SK-N-SH (cell line): ENCODE results near the gene JAM2. TPM values are rescaled to one million over a fixed set of nuclear protein-coding genes. Genes with fewer than 3 reads are reported as not detected.

Experiments used
- CTCF ChIA-PET: fragments of 300-600, 350-600 bp; formaldehyde crosslinking; extraction: SDS; loops from one replicate; lab custom pipeline; 2021; lab: Yijun Ruan, JAX
- POLR2A ChIA-PET: fragments of 350-600 bp; sonication (Branson Sonifier 250); formaldehyde crosslinking; extraction: SDS; loops from one replicate; lab custom pipeline; 2020; ENCODE audit warnings: antibody characterized with exemption, inconsistent platforms; lab: Yijun Ruan, JAX
- DNase-seq: peaks from one replicate; pipeline ENCODE4 v3.0.0; 2012
- H2AFZ ChIP-seq: fragments of 200-600 bp; sonication (generic); 2 replicates; pipeline ENCODE4 v1.8.1; 2016; ENCODE audit warnings: antibody characterized with exemption, mild to moderate bottlenecking, low read depth
- H3F3A ChIP-seq: fragments of 200-600 bp; sonication (generic); replicated peaks from 2 replicates; pipeline ENCODE3; 2016; ENCODE audit warnings: antibody characterized with exemption, mild to moderate bottlenecking; ENCODE audit not compliant: insufficient read depth
- H3K27ac ChIP-seq, 2 experiments: fragments of 200-500 bp in 1 of 2; fragments of 200-600 bp in 1 of 2; sonication (Bioruptor generic) in 1 of 2; sonication (generic), shearing (Covaris generic) in 1 of 2; 2 replicates each; pipeline versions ENCODE4 v1.5.1 to v1.6.1; 2014 to 2016; ENCODE audit warnings: low read depth in 2 of 2, inconsistent platforms in 1 of 2, low read length in 1 of 2, mild to moderate bottlenecking in 1 of 2, mixed read lengths in 1 of 2
- H3K27me3 ChIP-seq: fragments of 200-600 bp; sonication (generic), shearing (Covaris generic); 2 replicates; pipeline ENCODE4 v1.6.1; 2016; ENCODE audit warnings: mixed run types; ENCODE audit not compliant: insufficient read depth
- H3K36me3 ChIP-seq, 2 experiments: fragments of 200-500 bp in 1 of 2; fragments of 200-600 bp in 1 of 2; sonication (Bioruptor generic) in 1 of 2; sonication (generic) in 1 of 2; replicated peaks in 1 of 2; 2 replicates each; pipeline versions ENCODE3 to v1.5.1; 2014 to 2016; ENCODE audit warnings: low read length in 1 of 2, mild to moderate bottlenecking in 1 of 2; ENCODE audit not compliant: insufficient read depth in 2 of 2, control insufficient read depth in 1 of 2
- H3K4me1 ChIP-seq, 2 experiments: fragments of 200-500 bp in 1 of 2; fragments of 200-600 bp in 1 of 2; sonication (Bioruptor generic) in 1 of 2; sonication (generic), shearing (Covaris generic) in 1 of 2; 2 replicates each; pipeline versions ENCODE4 v1.5.1 to v1.6.1; 2014 to 2016; ENCODE audit warnings: low read depth in 1 of 2, low read length in 1 of 2, mixed run types in 1 of 2; ENCODE audit not compliant: insufficient read depth in 2 of 2, control insufficient read depth in 1 of 2
- H3K4me2 ChIP-seq: fragments of 200-600 bp; sonication (generic), shearing (Covaris generic); 2 replicates; pipeline ENCODE4 v1.6.1; 2017; ENCODE audit warnings: mixed run types
- H3K4me3 ChIP-seq, 2 experiments: fragments of 200-500 bp in 1 of 2; fragments of 200-600 bp in 1 of 2; sonication (Bioruptor generic) in 1 of 2; sonication (generic), shearing (Covaris generic) in 1 of 2; 2 replicates each; pipeline versions ENCODE4 v1.5.1 to v1.8.1; 2014 to 2016; ENCODE audit warnings: low read depth in 2 of 2, inconsistent platforms in 1 of 2, low read length in 1 of 2, mild to moderate bottlenecking in 1 of 2, mixed read lengths in 1 of 2, moderate library complexity in 1 of 2
- H3K79me2 ChIP-seq: fragments of 200-600 bp; sonication (generic); 2 replicates; pipeline ENCODE4 v1.8.1; 2017; ENCODE audit warnings: mild to moderate bottlenecking; ENCODE audit not compliant: insufficient read depth
- H3K9ac ChIP-seq: fragments of 200-600 bp; sonication (generic); 2 replicates; pipeline ENCODE4 v1.6.1; 2017; ENCODE audit warnings: mixed run types
- H3K9me2 ChIP-seq: fragments of 200-600 bp; sonication (generic); 2 replicates; pipeline ENCODE4 v1.6.1; 2017; ENCODE audit warnings: mixed run types
- H3K9me3 ChIP-seq: fragments of 200-600 bp; sonication (generic); 2 replicates; pipeline ENCODE4 v1.6.1; 2017; ENCODE audit warnings: mixed run types, mild to moderate bottlenecking, moderate library complexity
- H4K20me1 ChIP-seq: fragments of 200-600 bp; sonication (generic); 2 replicates; pipeline ENCODE4 v1.6.1; 2017; ENCODE audit warnings: mild to moderate bottlenecking, mixed run types; ENCODE audit not compliant: insufficient read depth
- CHD2 ChIP-seq: fragments of 150-350 bp; IDR thresholded peaks from 2 replicates; pipeline ENCODE4 v1.6.1; 2018; ENCODE audit warnings: low read length; ENCODE audit not compliant: partially characterized antibody
- EP300 ChIP-seq, 2 experiments: IDR thresholded peaks; 2 replicates each; pipeline versions ENCODE4 v1.4.0 to v1.6.1; 2012; ENCODE audit warnings: borderline replicate concordance in 1 of 2, low read depth in 1 of 2, low read length in 1 of 2
- FOXM1 ChIP-seq: IDR thresholded peaks from 2 replicates; pipeline ENCODE4 v1.4.0; 2012; ENCODE audit warnings: low read depth, mild to moderate bottlenecking
- JUND ChIP-seq: IDR thresholded peaks from 2 replicates; pipeline ENCODE4 v1.4.0; 2012
- MAX ChIP-seq: IDR thresholded peaks from 2 replicates; pipeline ENCODE4 v1.4.0; 2012; ENCODE audit warnings: low read depth
- MEF2A ChIP-seq: IDR thresholded peaks from 2 replicates; pipeline ENCODE4 v1.4.0; 2012; ENCODE audit warnings: low read depth, borderline replicate concordance
- NRF1 ChIP-seq: IDR thresholded peaks from 2 replicates; pipeline ENCODE4 v1.6.1; 2012; ENCODE audit warnings: low read depth, mild to moderate bottlenecking, low read length
- RAD21 ChIP-seq: IDR thresholded peaks from 2 replicates; pipeline ENCODE4 v1.6.1; 2012; ENCODE audit warnings: mild to moderate bottlenecking, low read length
- RCOR1 ChIP-seq: fragments of 150-350 bp; IDR thresholded peaks from 2 replicates; pipeline ENCODE4 v1.6.1; 2017; ENCODE audit warnings: antibody characterized with exemption, low read length
- REST ChIP-seq: IDR thresholded peaks from 2 replicates; pipeline ENCODE4 v1.6.1; 2012; ENCODE audit warnings: mild to moderate bottlenecking, low read depth, low read length, moderate library complexity
- RFX5 ChIP-seq: IDR thresholded peaks from 2 replicates; pipeline ENCODE4 v1.6.1; 2012; ENCODE audit warnings: mild to moderate bottlenecking, improper control_type of control experiment, low read length
- SMC3 ChIP-seq: IDR thresholded peaks from 2 replicates; pipeline ENCODE4 v1.6.1; 2012; ENCODE audit warnings: low read depth, low read length, improper control_type of control experiment
- TAF1 ChIP-seq: IDR thresholded peaks from 2 replicates; pipeline ENCODE4 v1.6.1; 2012; ENCODE audit warnings: low read depth, mild to moderate bottlenecking, low read length, moderate library complexity, borderline replicate concordance
- TCF12 ChIP-seq: IDR thresholded peaks from 2 replicates; pipeline ENCODE4 v1.4.0; 2012
- TEAD4 ChIP-seq: IDR thresholded peaks from 2 replicates; pipeline ENCODE4 v1.4.0; 2012; ENCODE audit warnings: mild to moderate bottlenecking, borderline replicate concordance; ENCODE audit not compliant: insufficient read depth
- USF1 ChIP-seq: IDR thresholded peaks from 2 replicates; pipeline ENCODE4 v1.4.0; 2012; ENCODE audit warnings: low read depth, borderline replicate concordance
- USF2 ChIP-seq: fragments of 150-350 bp; IDR thresholded peaks from 2 replicates; pipeline ENCODE4 v1.6.1; 2017; ENCODE audit warnings: antibody characterized with exemption, low read length, low read depth, borderline replicate concordance
- YY1 ChIP-seq: IDR thresholded peaks from 2 replicates; pipeline ENCODE4 v1.4.0; 2012; ENCODE audit warnings: low read depth, mild to moderate bottlenecking
- ZBTB33 ChIP-seq: IDR thresholded peaks from 2 replicates; pipeline ENCODE4 v1.4.0; 2012; ENCODE audit warnings: low read depth, borderline replicate concordance
- WGBS: methylation state at CpG from one replicate; pipeline ENCODE4 v1.1.6; 2017; ENCODE audit warnings: low lambda C conversion rate; 5-methylcytosine and 5-hydroxymethylcytosine counted together
- polyA plus RNA-seq, 3 experiments: library from polyadenylated mRNA; depleted of rRNA; stranded (reverse); fragments of >200 nt; gene quantifications; 2 replicates each; pipeline ENCODE4 v1.2.3, GENCODE V29; 2012

JAM2 gene
- polyA plus RNA-seq, 1 of the 3 experiments (the other 2 are of a cell fraction), result 8.3 TPM

- TF ChIP-seq USF1 (no peak), EP300 (IDR thresholded peaks at IDR 0.05; ENCODE audit: borderline replicate concordance in 1 of 2, low read depth in 1 of 2, low read length in 1 of 2) (no peak)
Measured at GRCh38 chr21:25734654-25734903, 95.5 kb downstream of the JAM2 start (continued).

GRCh38 chr21:25734904-25735645, 96.0 kb downstream of the JAM2 start, which contains the start of the genes ATP5PF and GABPA:
ATP5PF (minus strand) TSS chr21:25734904; CDS start chr21:25729794, 5,110 bp downstream.
GABPA (plus strand) TSS chr21:25734972; CDS start chr21:25741599, 6,627 bp downstream.
- Histone ChIP-seq H3K27me3 (no peaks in the 10 kb centered on the region), H3K9me3 (no peaks in the 10 kb centered on the region), H3K4me3 (peak within 1 kb of the TSS; percentile 83 to 94), H2AFZ (peak within 1 kb of the TSS; percentile 81), H3F3A (peaks cover 17% of the 10 kb centered on the region), H3K4me1 (peaks cover 13 to 24% of the 10 kb centered on the region in 2 experiments; a peak in 3 of 4 replicates), H3K79me2 (peaks cover 88% of the 10 kb centered on the region), H4K20me1 (peaks cover 21% of the 10 kb centered on the region), H3K9ac (peak within 1 kb of the TSS; percentile 90), H3K36me3 (peaks cover under 1 to 7% of the 10 kb centered on the region in 2 experiments), H3K4me2 (peak within 1 kb of the TSS; percentile 80), H3K9me2 (no peaks in the 10 kb centered on the region), H3K27ac (peak within 1 kb of the TSS; percentile 97 to 99)
- ChIA-PET POLR2A (interaction anchor here (0.6 to 2.0 kb wide), 4 partner anchors 15 to 1110 kb away, joined by 3 to 4 read pairs (median 4); partner anchors contain the start of gene ADAMTS1), CTCF (interaction anchor here (0.6 to 2.9 kb wide), 5 partner anchors 10 to 1110 kb away, joined by 3 to 16 read pairs (median 3); no protein-coding TSS in a partner anchor)
- under 1% methylated on average over 32 of the region's 64 CpGs for WGBS
- peak; percentile 91 for DNase-seq
- TF ChIP-seq NRF1 (peak; percentile 59), REST (0 out of 2 replicates have a peak, but pooled peaks have one; percentile 17), TAF1 (peak; percentile 89), FOXM1 (no peak), USF2 (no peak), RFX5 (0 out of 2 replicates have a peak, but pooled peaks have one; percentile 61), MEF2A (no peak), USF1 (0 out of 2 replicates have a peak, but pooled peaks have one; percentile 13), SMC3 (no peak), MAX (peak; percentile 69), TEAD4 (no peak), CHD2 (peak; percentile 83), JUND (no peak), RAD21 (no peak), EP300 (IDR thresholded peaks at IDR 0.05; ENCODE audit: borderline replicate concordance in 1 of 2, low read depth in 1 of 2, low read length in 1 of 2) (no peak; a peak in 2 of 4 replicates), ZBTB33 (no peak; the same call in 1 of the 2 replicates), TCF12 (0 out of 2 replicates have a peak, but pooled peaks have one; percentile 3), RCOR1 (peak; percentile 50; the same call in 1 of the 2 replicates), YY1 (peak; percentile 93)
